NCI-H1105 (cell line): Measurements from ENCODE around the gene CCDC178.

Experiments
- DNase-seq: peaks from one replicate; lab custom pipeline; 2025; lab: John Stamatoyannopoulos, UW

Gene CCDC178

DNA sequence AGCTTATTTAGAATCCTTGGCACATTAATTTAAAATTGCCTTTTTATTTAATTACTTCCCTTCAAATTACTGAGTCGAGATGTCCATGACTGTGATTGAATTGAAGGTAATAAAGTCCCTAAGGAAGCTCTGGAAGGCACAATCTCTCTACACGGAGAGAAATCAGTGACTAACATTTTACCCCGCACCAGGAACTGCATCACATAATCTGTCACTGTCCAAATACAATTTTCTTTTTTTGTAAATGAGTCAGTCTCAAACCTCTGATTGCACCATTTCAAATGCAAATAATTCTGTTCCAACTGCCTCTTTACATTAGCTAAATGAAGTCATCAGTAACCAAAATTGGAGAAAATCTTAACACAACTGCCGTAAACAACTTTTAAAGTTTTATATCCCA lies 311.9 kb downstream of the CCDC178 start:
- DNase-seq: no peak

DNA sequence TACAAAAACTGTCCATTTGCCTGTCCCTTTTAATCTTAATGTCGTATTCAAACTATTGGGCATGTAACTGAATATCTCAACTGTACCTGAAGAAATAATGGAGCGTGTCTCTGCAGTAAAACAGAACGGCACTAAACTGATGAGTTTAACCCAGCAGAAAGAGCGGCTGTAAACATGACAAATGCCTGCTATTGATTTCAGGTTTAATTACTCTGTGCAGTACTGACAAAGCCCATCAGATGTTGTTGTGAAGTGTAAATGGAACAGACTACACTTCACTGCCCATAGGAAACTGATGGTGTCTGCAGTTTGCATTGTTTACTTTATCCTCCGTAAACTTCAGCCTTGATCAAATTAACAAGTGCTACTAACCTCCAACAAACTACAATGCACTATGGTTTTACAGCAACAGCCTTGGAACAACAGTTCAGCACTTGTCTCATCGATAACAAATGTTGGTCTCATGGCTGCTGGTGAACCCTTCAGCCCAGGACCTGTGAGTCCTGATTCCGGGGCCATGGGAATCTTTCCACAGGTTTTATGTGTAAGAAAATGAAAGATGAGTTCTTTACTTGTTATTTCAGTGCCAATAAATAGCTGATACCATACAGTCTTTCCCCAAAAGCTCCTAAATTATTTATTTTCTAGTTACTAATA lies 316.5 kb downstream of the CCDC178 start:
- peak; percentile 72 for DNase-seq

DNA sequence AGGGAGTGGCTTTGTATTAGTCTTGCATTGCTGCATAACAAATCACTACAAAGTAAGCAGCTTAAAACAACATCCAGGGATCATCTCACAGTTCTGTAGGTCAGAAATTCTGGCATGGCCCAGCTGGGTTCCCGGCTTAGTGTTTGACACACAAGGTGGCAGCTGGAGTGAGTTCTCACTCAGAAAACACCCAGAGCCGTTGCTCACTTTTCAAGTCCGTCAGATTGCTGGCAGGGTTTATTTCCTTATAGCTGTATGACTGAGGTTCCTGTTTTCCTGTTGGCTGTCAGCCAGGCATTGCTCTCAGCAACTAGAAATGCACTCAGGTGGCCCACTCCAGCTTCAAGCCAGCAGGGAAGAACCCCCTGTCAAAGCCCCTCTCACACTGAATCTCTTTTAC lies 324.1 kb downstream of the CCDC178 start:
- peak; percentile 67 for DNase-seq

DNA sequence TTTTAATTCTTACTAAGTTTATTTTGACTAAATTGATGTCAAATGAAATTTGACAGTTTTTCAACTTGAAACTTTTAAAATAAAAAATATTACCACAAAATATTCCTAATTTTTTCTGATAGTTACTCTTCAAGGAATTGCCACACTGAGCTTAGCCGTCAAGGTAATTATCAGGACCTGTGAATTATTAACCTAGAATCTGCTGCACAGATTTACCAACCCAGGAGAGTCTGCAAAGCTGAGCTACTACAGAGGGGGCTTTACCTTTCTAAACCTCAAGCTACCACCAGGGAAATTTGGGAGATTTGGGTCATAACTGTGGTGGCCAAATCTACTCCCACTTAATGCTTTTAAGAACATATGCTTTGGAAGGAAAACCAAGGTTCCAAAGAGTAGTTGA lies 324.6 kb downstream of the CCDC178 start:
- DNase-seq: no peak

DNA sequence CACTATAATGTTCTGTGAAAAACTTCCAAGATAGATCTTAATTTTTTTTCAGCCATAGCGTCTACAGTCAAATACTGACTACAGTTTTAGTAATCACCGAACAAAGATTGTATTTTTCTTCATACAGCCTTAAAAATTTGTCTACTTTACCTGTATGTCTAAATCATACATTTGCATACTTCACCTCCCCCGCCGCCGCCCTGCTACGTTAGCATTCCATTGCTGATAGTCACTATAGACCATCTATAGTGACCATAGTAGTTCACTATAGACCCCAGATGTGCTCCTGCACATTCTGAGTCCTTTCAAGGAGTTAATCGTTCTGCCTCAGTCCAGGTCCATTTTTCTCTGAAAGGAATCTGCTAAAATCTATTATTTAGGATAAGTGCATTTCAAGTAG lies 325.0 kb downstream of the CCDC178 start:
- DNase-seq: no peak

DNA sequence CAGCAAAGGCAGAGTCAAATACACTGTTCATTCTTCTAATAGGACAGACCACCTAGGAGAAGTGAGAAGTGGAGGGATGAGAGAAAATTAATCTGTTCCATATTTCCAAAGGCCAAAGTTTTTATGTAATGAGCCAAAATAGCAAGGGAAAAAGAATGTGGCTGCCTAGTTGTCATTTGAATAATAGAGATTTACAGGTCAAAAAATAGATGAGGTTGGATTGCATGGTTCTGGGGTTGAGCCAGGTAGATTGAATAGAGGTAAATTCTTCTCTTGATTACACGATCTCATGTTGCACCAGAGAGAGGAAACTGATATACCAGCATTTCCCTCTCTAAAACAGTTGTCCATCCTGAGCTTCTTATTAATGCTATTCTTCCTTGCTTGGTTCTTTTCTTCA lies 325.8 kb downstream of the CCDC178 start:
- DNase-seq: no peak

DNA sequence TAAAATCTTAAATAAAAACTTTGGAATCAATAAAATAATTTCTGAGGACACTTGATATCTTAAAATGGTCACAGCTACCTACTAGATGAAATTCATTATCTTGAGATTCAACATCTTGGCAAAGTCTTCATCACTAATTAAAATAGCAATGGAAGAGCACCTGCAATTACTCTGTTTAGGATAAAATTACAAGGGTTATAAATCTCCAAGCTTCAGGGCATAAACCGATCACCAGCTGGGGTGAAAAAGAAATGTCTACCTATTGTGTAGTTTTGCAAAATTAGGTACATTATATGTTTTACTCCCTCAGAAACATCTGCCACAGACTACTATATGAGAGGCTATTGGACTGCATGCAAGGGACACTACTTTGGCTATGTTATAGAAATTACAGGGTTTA lies 327.1 kb downstream of the CCDC178 start:
- DNase-seq: no peak

DNA sequence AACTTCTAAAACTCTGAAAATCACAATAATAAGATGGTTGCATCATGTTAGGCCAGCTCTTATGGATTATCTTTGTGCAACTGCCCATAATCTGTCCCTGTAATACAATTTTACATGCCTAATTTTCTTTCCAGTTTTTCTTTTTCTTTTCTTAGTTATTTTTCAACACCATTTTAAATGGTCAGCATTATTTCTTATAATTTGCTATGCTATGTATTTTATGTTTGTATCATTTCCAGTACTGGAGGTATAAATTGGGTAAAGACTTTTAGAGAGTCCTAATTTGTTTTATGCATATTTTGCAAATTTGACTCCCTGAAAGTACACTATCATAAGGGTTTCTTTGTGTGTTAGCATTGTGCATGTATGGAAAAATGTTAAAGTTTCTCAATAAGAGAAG lies 333.0 kb downstream of the CCDC178 start:
- DNase-seq: no peak

DNA sequence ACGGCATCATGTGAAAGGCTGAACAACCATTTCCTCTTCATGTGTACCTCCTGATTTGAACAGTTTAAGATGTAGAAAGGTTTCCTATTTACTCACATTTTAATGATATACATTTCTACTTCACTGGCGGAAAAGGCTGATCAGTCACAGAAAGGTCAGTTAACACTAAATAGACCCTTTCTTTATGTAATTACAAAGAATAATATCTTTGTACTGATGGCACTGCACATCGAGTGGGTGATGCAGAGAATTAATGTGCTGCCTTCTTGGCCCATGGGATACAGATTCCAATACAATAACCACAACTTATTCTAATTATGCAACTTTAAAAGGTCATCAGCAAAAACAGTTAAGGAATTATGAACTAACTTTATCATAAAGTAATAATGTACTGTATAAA lies 339.2 kb downstream of the CCDC178 start:
- DNase-seq: no peak

DNA sequence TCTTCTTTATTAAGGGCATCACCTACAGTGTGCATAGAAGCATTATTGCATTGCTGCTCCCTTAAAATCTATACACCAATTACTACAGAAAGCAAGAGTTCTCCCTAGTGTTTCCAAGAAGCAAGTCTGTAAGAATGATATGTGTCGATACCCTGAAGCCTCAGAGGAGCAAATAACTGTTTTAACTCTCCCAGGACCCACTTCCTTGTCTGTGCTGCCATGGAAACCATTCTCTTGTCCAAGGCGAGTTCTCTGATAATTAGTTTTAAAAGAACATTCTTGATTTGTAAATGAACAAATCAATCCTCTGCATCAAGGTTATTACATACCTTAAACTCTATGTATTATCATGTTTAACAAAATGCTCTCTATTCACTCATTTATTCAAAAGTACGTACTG lies 340.9 kb downstream of the CCDC178 start:
- DNase-seq: no peak

DNA sequence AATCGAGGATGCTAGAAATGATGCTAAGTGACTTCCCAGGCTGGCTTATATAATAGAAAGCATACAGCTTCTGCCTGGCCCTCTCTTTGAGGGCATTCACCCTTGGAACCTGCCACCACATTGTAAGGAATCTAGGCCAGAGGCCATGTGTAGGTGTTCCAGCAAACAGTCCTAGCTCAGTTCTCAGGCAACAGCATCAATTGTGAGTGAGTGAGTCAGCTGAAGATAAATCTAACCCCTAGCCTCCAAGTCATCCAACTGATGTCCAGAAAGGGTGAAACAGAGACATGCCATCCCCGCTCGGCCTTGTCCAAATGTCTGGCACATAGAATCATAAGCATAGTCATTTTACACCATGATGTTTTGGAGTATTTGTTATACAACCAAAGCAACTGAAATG lies 343.4 kb downstream of the CCDC178 start:
- DNase-seq: no peak

DNA sequence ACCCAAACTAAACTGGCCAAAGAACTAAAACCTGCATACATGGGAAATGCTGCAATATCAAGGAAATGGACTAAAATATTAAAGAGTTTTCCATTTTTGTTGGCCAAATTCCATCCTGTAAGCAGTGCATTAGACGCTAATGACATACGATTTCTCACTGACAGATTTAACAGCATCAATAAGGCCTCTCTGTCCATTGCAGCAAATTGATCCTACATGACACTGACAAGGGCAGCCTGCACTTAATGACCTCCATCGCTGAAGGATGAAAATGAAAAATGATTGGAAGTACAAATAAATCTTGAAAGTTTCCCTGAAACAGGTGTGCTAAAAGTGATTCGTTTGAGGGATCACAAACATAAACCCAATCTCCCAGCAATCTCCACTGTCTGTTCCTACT lies 350.1 kb downstream of the CCDC178 start:
- DNase-seq: no peak

DNA sequence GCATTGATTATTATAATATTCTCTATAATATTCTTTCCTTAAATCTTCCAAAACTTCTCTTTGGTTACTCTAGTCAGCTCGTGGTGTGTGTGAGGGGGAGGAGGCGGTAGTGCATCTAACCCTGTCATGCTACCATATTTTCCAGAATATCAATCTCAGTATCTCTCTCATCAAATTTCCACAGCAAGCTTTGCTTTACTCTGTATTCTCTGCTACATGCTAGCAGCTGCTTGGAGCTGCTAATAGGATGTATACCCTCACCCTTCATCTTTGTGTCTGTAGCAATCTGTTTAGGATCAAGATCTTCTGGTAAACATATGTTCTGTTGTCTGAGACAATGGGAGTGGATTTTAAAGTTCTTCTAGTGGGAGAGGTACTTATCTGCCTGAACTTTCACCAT lies 363.9 kb downstream of the CCDC178 start:
- DNase-seq: no peak

DNA sequence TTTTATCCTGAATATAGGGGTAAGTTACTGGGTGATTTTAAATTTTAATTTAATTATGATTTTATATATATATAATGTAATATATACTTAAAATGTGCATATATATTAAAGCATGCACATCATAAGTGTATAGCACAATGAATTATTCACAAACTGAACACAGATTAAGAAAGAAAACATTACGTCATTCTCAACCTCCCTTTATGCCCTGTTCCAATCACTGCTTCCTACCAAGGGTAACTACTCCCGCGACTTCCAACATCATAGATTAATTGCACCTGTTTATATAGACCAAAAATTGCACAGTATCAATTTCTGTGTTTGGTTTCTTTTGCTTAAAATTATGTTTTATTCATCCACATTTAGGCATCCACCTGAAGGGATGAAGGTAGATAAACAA lies 366.4 kb downstream of the CCDC178 start:
- no peak for DNase-seq

DNA sequence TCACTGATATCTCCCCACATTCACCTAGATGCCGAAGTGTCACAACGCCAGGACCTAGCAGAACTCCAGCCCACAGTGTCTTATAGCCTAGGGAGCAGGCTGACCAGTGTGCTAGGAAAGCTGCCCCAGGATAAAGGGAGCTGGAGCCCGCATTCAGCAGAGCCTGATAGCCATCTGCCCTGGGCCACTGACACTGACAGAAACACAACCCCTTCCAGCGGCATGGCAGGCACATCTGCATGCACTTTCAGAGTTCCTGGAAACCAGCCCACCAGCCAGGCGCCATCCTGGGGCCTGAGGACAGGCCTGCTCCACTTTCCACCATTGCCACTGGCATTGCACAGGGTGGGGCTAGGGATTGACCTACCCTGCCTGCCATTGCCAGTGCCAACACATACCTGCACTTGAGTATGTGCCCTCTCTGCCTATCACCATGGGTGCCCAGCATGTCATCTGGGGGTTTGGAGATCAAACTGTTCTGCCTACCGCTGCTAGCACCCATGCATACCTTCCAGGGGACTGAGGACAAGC lies 377.6 kb downstream of the CCDC178 start:
- no peak for DNase-seq

DNA sequence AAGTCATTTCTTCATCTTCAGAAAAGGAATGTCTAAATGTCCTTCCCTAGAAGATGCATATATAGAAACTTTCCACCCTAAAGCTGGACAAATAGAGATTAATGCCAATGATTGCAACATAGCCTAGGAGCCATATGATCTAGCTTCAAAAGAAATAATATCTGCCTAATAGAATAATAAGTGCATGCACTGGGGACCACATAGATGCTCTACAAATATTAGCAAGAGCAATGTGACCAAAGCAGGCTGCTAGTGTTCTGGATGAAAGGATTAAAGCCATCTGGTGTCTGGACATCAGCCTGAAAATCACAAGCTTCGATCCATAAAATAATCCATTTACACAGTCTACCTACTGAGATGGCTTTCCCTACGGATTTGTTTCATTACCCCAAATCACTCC lies 387.6 kb downstream of the CCDC178 start:
- no peak for DNase-seq

DNA sequence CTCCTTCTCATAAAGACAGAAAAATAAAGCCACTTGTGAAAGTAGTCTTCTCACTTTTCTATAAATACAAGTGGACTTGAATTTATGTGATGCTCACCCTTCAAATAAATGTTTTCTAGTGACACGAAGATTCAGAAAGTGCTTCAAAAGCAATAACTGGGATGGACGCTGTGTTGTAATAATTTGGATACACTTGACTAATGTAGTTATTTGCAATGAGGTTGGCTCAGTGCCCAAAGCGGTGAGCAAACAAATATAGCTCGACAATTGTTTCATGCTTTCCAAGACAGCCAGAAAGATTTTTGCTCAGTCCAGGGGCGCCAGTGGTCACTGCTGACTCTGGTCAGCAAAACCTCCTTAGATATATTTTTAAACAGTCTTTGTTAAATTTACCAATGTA lies 389.1 kb downstream of the CCDC178 start:
- peak; percentile 94 for DNase-seq

DNA sequence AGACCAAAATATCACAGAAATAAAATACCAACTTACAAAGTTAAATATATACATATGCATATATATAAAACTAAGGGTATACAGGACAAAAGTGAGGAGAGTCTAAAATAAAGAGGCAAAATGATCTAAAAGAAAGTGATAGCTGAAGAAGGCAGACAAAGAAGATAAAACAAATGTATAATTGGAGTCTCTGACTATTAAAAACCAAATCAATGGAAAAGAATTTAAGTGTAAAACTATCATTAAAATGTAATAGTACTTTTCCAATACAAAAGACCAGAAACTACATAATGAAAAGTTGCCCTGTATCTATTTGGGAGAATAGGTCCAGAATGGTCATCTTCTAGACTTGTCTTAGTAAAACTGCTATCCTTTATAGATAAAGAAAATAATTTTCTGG lies 400.3 kb downstream of the CCDC178 start:
- no peak for DNase-seq

DNA sequence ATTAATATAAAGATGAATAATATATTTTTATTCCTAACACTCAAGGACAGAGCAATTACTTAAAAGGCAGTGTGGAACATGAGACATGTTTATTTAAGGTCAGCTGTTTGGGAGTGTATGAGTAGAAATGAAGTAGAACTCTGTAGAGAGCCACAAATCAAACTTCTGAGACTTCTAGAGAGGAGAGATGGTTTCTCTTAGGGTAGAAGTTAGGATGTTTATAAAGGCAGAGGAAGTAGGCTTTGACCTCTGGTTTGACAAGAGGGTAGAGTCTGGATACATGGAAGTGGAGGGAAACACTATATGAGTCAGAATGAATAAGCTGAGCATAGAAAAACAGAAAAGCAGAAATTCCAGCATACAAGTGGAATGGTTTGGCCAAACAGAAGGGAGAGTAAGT lies 405.6 kb downstream of the CCDC178 start:
- no peak for DNase-seq

DNA sequence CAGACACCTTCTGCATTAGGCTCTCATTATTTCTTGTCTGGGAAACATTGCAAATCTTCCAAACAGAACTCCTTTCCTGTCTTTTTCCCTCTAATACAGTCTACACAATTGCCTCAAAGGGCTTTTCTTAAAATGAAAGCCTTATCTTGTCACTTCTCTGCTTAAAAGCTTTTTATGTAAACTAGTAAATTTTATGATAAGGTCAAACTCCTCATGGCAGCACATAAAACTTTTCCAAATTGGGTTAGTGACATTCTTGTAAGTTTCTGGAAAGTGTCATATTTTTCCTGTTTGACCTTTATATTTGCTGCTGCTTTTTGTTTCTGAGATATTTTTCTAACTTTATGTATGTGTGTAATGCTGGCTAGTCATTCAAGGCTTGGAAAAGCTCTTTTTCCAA lies 406.3 kb downstream of the CCDC178 start:
- no peak for DNase-seq

DNA sequence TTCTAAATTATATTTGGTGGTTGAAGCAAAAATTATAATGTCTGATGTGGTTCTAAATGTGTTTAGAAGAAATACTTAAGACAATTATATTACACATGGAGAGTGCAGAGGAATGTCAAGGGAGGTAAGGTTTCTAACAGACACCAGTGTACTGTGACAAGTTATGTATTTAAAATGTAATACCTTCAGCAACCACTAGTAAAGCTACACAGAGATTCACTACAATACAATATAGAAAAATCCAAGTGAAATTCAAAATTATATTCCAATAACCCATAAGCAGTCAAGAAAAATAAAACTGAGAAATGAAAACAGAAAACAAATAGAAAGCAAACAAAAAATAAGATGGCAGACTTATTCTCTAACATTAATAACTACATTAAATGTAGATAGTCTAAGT lies 418.2 kb downstream of the CCDC178 start:
- no peak for DNase-seq

DNA sequence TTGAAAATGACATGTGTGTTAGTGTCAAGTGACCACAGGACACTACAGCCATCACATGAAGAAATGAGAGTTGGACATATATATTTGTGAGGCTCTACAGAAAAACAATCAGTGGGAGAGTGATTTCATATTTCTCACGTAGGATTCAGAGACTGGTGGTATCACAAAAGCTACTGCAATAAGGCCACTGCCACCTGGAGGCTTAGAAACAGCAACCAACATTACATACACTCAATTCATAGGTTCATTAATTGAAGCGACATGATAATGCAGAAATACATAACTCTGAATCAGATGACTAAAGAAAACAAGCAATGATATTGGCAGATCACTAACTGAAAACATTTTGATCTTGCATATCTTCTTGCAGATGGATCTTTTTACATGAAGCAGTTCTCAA lies 419.6 kb downstream of the CCDC178 start:
- DNase-seq: no peak

DNA sequence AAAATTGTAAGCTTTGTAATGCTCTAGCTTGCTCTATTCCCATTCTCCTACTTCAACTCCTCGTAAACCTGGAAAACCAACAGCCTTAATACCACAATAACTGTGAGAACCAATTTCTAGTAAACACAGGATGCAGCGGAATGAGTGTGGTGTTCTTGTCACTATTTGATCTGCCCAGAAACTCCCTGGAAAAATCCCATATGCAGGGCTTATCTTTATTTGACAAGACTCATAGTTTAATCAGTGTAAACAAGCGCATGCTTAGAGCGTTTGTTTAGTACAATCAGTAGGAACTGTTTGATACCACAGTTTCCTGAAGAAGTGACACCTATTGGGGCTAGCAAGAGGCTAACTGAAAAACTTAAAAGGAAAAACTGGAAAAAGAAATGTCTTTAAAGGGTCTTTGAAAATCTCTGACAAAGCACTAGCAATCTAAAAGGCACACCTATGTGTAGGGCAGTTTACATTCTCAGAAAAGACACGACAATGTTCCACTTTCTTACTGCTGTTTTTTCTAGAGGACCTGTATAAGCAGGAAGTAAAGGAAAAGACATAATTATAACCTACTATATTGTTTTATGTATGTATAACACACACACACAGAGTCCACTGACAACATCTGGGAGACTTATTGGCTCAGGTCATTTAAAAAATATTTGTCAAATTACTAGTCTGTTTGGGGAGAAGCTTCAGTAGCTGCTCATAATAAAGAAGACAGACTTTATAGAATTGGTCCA lies 426.3 kb downstream of the CCDC178 start:
- DNase-seq: no peak

DNA sequence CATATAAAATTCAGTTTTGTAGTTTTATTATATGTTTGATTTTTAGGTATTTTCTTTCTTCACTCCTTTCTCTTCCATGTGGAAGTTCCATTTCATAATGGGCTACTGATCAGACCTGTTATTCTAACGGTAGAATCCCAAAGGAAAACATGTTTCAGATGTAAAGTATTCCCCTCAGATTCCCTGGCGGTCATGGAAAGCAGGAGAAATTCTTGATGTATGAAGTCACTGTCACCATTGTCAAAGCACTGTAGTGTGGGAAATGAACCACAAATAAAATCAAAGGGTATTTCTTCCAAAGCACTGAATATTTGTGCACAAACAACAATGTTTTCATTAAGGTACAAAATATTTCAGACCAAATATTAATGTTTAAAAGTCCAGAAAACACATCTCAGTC lies 430.4 kb downstream of the CCDC178 start:
- no peak for DNase-seq
